SH-SY5Y (cell line): Measurements from ENCODE around the gene PRDM15.

Experiments used
- GATA2 ChIP-seq: IDR thresholded peaks from 2 replicates; pipeline ENCODE4 v1.6.1; 2011; ENCODE audit warnings: mild to moderate bottlenecking, low read depth, low read length
- GATA3 ChIP-seq: IDR thresholded peaks from 2 replicates; pipeline ENCODE4 v1.6.1; 2011; ENCODE audit warnings: low read depth, mild to moderate bottlenecking, low read length, moderate library complexity

- TF ChIP-seq GATA2 (no peak), GATA3 (no peak)
These were observed 72.4 kb downstream of the PRDM15 start for GRCh38 chr21:41806773-41807172.
